Measurements from ENCODE around the gene KRTCAP2.
"Not testable (repeated sequence)": the region's sequence is repeated elsewhere in the genome, so short reads cannot be mapped to it uniquely, and the experiment has no call there.

The KRTCAP2 gene

GRCh38 chr1:155168456-155169210, 4.5 kb downstream of the KRTCAP2 start:
- DNase-seq (ENCODE audit: low spot score): no peak

- not testable (repeated sequence) for DNase-seq (ENCODE audit: low spot score)
These were observed 5.0 kb downstream of the KRTCAP2 start for GRCh38 chr1:155168105-155168445.

GRCh38 chr1:155167166-155168104, 5.7 kb downstream of the KRTCAP2 start:
- peak; percentile 85 for DNase-seq (ENCODE audit: low spot score)

GRCh38 chr1:155166471-155167165, 6.5 kb downstream of the KRTCAP2 start:
- no peak for DNase-seq (ENCODE audit: low spot score)

GRCh38 chr1:155166051-155166470, 7.0 kb downstream of the KRTCAP2 start:
- no peak for DNase-seq (ENCODE audit: low spot score)

GRCh38 chr1:155164625-155165024, 8.5 kb downstream of the KRTCAP2 start:
- DNase-seq (ENCODE audit: low spot score): not testable (repeated sequence)

DNA sequence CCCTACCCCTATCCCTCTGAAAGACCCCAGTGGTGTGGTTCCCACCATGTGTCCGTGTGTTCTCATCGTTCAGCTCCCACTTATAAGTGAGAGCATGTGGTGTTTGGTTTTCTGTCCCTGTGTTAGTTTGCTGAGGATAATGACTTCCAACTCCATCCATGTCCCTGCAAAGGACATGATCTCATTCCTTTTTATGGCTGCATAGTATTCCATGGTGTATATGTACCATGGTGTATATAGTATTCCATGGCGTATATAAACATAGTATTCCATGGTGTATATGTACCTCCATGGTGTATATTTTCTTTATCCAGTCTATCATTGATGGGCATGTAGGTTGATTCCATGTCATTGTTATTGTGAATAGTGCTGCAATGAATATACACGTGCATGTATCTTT, 9.3 kb downstream of the KRTCAP2 start:
- not testable (repeated sequence) for DNase-seq (ENCODE audit: low spot score)

DNA sequence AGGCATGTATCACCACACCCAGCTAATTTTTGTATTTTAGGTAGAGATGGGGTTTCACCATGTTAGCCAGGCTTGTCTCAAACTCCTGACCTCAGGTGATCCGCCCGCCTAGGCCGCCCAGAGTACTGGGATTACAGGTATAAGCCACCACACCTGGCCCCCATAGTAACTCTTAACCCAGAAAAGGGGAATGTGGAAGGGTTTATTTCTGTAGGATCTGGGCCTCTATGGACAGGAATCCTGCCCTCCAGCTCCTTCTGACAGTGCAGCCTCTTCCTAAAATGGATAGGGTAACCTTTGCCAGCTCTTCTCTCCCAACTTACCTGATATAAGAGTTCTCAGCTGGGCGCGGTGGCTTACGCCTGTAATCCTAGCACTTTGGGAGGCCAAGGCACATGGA, 10.5 kb downstream of the KRTCAP2 start:
- not testable (repeated sequence) for DNase-seq (ENCODE audit: low spot score)

GRCh38 chr1:155160128-155160527, 13.0 kb downstream of the KRTCAP2 start:
- no peak for DNase-seq (ENCODE audit: low spot score)

GRCh38 chr1:155158991-155159390, 14.1 kb downstream of the KRTCAP2 start:
- DNase-seq (ENCODE audit: low spot score): no peak

DNA sequence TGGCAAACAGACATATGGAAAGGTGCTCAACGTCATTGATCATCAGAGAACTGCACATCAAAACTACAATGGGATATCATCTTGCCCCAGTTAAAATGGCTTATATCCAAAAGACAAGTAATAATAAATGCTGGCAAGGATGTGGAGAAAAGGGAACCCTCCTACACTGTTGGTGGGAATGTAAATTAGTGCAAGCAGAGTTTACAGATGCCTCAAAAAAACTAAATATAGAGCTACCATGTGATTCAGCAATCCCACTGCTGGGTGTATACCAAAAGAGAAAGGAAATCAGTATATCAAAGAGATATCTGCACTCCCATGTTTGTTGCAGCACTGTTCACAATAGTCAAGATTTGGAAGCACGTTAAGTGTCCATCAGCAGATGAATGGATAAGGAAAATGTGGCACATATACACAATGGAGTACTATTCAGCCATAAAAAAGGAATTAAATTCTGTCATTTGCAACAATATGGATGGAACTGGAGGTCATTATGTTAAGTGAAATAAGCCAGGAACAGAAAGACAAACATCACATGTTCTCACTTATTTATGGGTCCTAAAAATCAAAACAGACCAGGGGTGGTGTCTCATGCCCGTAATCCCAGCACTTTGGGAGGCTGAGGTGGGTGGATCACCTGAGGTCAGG, 17.0 kb downstream of the KRTCAP2 start:
- DNase-seq (ENCODE audit: low spot score): not testable (repeated sequence)

DNA sequence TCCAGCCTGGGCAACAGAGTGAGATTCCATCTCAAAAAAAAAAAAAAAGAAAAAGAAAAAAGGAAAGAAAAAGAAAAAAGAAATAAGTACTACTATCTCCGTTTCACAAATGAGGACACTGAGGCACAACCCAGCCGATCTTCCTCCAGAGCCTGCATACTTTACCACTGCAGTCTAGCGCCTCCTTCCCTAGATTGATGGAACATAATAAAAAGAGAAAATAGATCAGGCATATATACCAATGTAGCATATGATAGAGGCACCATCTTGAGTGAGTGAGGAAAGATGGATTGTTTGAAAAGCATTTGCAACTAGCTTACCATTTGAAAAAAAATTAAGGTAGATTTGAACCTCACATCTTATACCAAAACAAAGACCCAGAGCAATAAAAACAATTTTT, 27.6 kb downstream of the KRTCAP2 start:
- DNase-seq (ENCODE audit: low spot score): no peak

GRCh38 chr1:155141749-155142148, 31.4 kb downstream of the KRTCAP2 start:
- no peak for DNase-seq (ENCODE audit: low spot score)

- no peak for DNase-seq (ENCODE audit: low spot score)
These were observed 32.5 kb downstream of the KRTCAP2 start for GRCh38 chr1:155140630-155140953.

- DNase-seq (ENCODE audit: low spot score): peak; percentile 88
These were observed 33.0 kb downstream of the KRTCAP2 start, which contains the start of gene DPM3 for GRCh38 chr1:155139895-155140629. Gene DPM3 (minus strand): TSS chr1:155140531. CDS start chr1:155140240, 291 bp downstream.

DNA sequence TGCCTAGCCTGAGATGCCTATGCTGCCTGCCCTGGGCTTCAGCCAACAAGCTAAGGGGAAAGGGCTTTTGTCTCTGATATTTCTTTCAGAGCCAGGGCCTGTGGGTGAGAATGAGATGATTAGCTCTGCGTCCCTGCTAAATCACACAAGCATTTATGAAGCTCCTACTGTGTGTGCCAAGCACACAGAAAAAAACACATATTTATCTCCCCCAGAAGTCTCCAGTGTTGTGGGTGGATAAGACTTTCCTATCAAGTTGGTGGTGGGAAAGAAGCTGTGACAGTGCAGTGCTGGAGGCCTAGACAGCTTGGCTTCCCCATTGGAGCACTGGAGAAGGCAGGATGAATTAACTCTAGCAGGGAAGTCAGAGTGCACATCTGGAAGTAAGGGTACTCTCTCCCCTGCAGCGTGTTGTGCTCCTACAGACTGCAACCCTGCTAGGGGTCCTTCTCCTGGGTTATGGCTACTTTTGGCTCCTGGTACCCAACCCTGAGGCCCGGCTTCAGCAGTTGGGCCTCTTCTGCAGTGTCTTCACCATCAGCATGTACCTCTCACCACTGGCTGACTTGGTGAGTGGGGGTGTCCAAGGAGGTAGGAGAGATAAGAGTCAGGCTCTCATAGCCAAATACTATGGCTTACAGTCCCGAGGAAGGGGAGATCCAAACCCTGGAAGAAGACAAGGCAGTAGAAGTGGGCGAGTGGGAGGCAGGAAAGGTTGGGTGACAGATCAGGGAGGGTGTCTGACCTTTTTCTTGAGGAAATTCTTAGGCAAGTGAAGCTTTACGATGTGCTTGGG, 35.8 kb downstream of the KRTCAP2 start:
- DNase-seq (ENCODE audit: low spot score): no peak

- no peak for DNase-seq (ENCODE audit: low spot score)
These were observed 36.4 kb downstream of the KRTCAP2 start for GRCh38 chr1:155136748-155137147.

- DNase-seq (ENCODE audit: low spot score): peak; percentile 98
These were observed 37.6 kb downstream of the KRTCAP2 start, which contains the start of gene SLC50A1 for GRCh38 chr1:155135415-155136028. Gene SLC50A1 (plus strand): TSS chr1:155135852. CDS start chr1:155135912, 60 bp downstream.

DNA sequence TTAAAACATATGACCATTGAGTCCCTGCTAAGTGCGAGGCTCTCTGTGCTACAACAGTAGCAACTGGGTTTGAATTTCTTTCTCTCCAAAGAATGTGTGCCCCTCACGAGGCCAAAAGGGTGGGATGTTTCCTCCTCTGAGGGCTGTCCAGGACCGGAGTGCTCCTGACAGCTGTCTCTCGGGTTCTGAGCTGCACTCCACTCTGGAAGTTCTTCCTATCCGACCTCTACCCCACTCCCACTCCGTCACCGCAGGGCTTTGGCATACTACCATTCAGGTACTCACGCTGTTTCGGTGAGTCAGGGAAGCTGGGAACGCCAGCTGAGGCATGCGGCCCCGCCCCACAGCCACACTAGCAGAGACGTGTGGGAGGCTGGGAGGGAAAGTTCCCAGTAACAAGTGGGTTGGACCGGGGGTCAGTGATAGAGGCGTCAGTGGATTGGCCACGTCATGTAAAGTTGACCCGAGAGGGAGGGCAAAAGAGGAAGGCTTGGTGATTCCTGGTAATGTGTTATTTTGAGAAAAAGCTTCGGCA, 38.2 kb downstream of the KRTCAP2 start:
- peak; percentile 91 for DNase-seq (ENCODE audit: low spot score)

- DNase-seq (ENCODE audit: low spot score): no peak
These were observed 38.8 kb downstream of the KRTCAP2 start for GRCh38 chr1:155134322-155134721.

Data from GM03348 (cell line).